Nephron (organoid): ENCODE measurements around the gene HNRNPA0.
"Not testable (repeated sequence)": the region's sequence is repeated elsewhere in the genome, so short reads cannot be mapped to it uniquely, and the experiment has no call there.

ENCODE experiments used
- H3K27ac Mint-ChIP-seq, 3 experiments: 2 replicates each; pipeline ENCODE4 v1.8.0; 2020; ENCODE audit warnings: mixed read lengths in 3 of 3, mild to moderate bottlenecking in 2 of 3, moderate library complexity in 1 of 3
- H3K27me3 Mint-ChIP-seq: 2 replicates; pipeline ENCODE4 v1.8.0; 2021; ENCODE audit warnings: low read depth, mild to moderate bottlenecking, moderate library complexity, mixed read lengths
- H3K36me3 Mint-ChIP-seq: 2 replicates; pipeline ENCODE4 v1.8.0; 2020; ENCODE audit warnings: low read depth, mixed read lengths
- H3K4me1 Mint-ChIP-seq: 2 replicates; pipeline ENCODE4 v1.8.0; 2020; ENCODE audit warnings: mixed read lengths
- H3K4me3 Mint-ChIP-seq, 3 experiments: 2 replicates each; pipeline ENCODE4 v1.8.0; 2020; ENCODE audit warnings: mild to moderate bottlenecking in 3 of 3, mixed read lengths in 3 of 3, moderate library complexity in 2 of 3
- H3K9me3 Mint-ChIP-seq: 2 replicates; pipeline ENCODE4 v1.8.0; 2020; ENCODE audit warnings: mixed read lengths
- CTCF ChIP-seq, 3 experiments: fragments of 200-600 bp; sonication (generic); IDR thresholded peaks; one replicate each; pipeline ENCODE4 v1.5.0; 2021; ENCODE audit warnings: antibody characterized with exemption in 3 of 3; ENCODE audit not compliant: unreplicated experiment in 3 of 3

Gene HNRNPA0

GRCh38 chr5:137792303-137792702 lies 38.1 kb upstream of the HNRNPA0 start:
- Mint-ChIP-seq H3K27ac (peak overlapping the region in 2 of 3 experiments; percentile 6 to 67), H3K27me3 (peaks cover 6% of the 10 kb centered on the region), H3K9me3 (peaks cover 5% of the 10 kb centered on the region), H3K36me3 (no peaks in the 10 kb centered on the region), H3K4me1 (no peaks in the 10 kb centered on the region), H3K4me3 (no peak overlapping the region)
- TF ChIP-seq CTCF (IDR thresholded peaks at IDR 0.05; ENCODE audit: unreplicated experiment in 3 of 3) = no peak

GRCh38 chr5:137791799-137792198 lies 37.6 kb upstream of the HNRNPA0 start:
- Mint-ChIP-seq H3K4me1 (no peaks in the 10 kb centered on the region), H3K4me3 (no peak overlapping the region), H3K27me3 (peaks cover 6% of the 10 kb centered on the region), H3K9me3 (peaks cover 6% of the 10 kb centered on the region), H3K27ac (peak overlapping the region in 2 of 3 experiments; percentile 25 to 67), H3K36me3 (no peaks in the 10 kb centered on the region)
- TF ChIP-seq CTCF (IDR thresholded peaks at IDR 0.05; ENCODE audit: unreplicated experiment in 3 of 3) = no peak

DNA sequence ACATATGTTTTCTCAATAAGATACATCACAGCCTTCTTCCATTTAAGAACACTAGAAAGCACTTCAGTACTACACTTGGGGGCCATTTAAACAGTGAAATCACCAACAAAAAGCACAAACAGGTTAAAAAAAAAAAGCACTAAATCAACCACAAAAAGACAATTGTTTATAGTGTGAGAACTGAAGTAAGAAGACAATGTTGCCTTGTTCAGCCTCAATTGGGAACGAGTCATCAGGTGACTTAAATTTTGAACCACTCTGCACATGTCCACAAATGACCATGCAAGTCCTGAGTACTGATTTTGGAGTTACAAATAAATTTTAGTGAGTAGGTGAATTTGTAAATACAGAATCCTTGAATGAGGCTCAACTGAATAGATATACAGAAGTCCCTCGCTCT lies 37.2 kb upstream of the HNRNPA0 start:
- H3K9me3 Mint-ChIP-seq = peaks cover 10% of the 10 kb centered on the region
- H3K4me1 Mint-ChIP-seq = no peaks in the 10 kb centered on the region
- no peak for TF ChIP-seq CTCF (IDR thresholded peaks at IDR 0.05; ENCODE audit: unreplicated experiment in 3 of 3)
- H3K27ac Mint-ChIP-seq = no peak overlapping the region
- H3K4me3 Mint-ChIP-seq = no peak overlapping the region
- H3K36me3 Mint-ChIP-seq = no peaks in the 10 kb centered on the region
- H3K27me3 Mint-ChIP-seq = peaks cover 6% of the 10 kb centered on the region

GRCh38 chr5:137788560-137788959 lies 34.4 kb upstream of the HNRNPA0 start:
- not testable (repeated sequence) for H3K4me1 Mint-ChIP-seq, H3K36me3 Mint-ChIP-seq, H3K4me3 Mint-ChIP-seq, H3K27ac Mint-ChIP-seq
- Mint-ChIP-seq H3K9me3 (peaks cover 18% of the 10 kb centered on the region), H3K27me3 (peaks cover 14% of the 10 kb centered on the region)

DNA sequence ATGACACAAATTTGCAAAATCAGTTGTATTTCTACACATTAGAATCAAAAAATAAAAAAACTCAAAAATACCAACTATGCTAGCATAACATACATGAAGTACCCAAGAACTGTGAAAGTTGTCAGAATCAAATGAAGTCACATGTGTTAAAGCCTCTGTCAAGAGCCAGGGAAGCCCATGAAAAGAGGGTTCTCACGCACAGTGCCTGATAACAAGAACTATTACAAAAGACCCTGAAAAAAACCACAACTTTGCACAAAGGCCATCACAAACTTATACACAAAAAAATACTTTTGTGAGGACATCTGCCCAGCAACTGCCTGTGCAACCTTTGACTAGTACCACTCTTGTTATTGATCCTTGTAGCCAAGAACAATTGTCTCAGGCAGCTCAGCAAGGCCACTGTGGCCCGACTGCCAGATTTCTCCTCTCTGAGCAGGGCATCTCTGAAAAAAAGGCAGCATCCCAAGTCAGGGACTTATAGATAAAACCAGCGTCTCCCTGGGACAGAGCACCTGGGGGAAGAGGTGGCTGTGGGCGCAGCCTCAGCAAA lies 28.9 kb upstream of the HNRNPA0 start:
- Mint-ChIP-seq H3K36me3 (no peaks in the 10 kb centered on the region), H3K27ac (no peak overlapping the region), H3K9me3 (peaks cover 13% of the 10 kb centered on the region), H3K4me3 (no peak overlapping the region), H3K27me3 (peaks cover 14% of the 10 kb centered on the region), H3K4me1 (peaks cover 6% of the 10 kb centered on the region)
- TF ChIP-seq CTCF (IDR thresholded peaks at IDR 0.05; ENCODE audit: unreplicated experiment in 3 of 3) = no peak

GRCh38 chr5:137782055-137782454 lies 27.9 kb upstream of the HNRNPA0 start:
- Mint-ChIP-seq H3K9me3 (peaks cover 13% of the 10 kb centered on the region), H3K27me3 (peaks cover 8% of the 10 kb centered on the region), H3K4me3 (no peak overlapping the region), H3K4me1 (peaks cover 6% of the 10 kb centered on the region), H3K27ac (no peak overlapping the region), H3K36me3 (no peaks in the 10 kb centered on the region)
- TF ChIP-seq CTCF (IDR thresholded peaks at IDR 0.05; ENCODE audit: unreplicated experiment in 3 of 3) = no peak
